Measurements from ENCODE around the gene GATA6. TPM values are rescaled to one million over a fixed set of nuclear protein-coding genes. Genes with fewer than 3 reads are reported as not detected.

The GATA6 gene
- total and polyA plus RNA-seq, 2 experiments from 2014 or later, result 0.08 TPM; not detected in 1

GRCh38 chr18:22145160-22145559 lies 24.2 kb upstream of the GATA6 start (continued):
- TF ChIP-seq CTCF (conservative IDR thresholded peaks at IDR 0.05; ENCODE audit: low read depth in 2 of 2) (no peak), REST (IDR thresholded peaks at IDR 0.05; ENCODE audit: unreplicated experiment) (no peak), ETS1 (IDR thresholded peaks at IDR 0.05) (no peak), JUNB (IDR thresholded peaks at IDR 0.05; ENCODE audit: unreplicated experiment) (no peak)

GRCh38 chr18:22149710-22150109 lies 19.7 kb upstream of the GATA6 start:
- Histone ChIP-seq H3K4me1 (ENCODE audit: insufficient read depth) (no peaks in the 10 kb centered on the region), H3K79me2 (replicated peaks; ENCODE audit: insufficient read depth) (no peaks in the 10 kb centered on the region), H3K9me2 (ENCODE audit: insufficient read depth) (no peaks in the 10 kb centered on the region), H4K20me1 (replicated peaks; ENCODE audit: insufficient read depth) (no peaks in the 10 kb centered on the region; the same call in 1 of the 2 replicates), H3K27ac (ENCODE audit: low read depth) (no peak overlapping the region), H3K36me3 (ENCODE audit: insufficient read depth) (no peaks in the 10 kb centered on the region), H3K4me2 (no peak overlapping the region), H2AFZ (no peak overlapping the region), H3K4me3 (no peak overlapping the region), H3F3A (replicated peaks; ENCODE audit: low read depth) (no peaks in the 10 kb centered on the region), H3K27me3 (ENCODE audit: insufficient read depth) (no peaks in the 10 kb centered on the region)
- no peaks in the 10 kb centered on the region for H3K4me1 Mint-ChIP-seq
- H3K27ac Mint-ChIP-seq, result no peak overlapping the region
- H3K36me3 Mint-ChIP-seq (ENCODE audit: low read depth), result no peaks in the 10 kb centered on the region
- TF ChIP-seq JUNB (IDR thresholded peaks at IDR 0.05; ENCODE audit: unreplicated experiment) (no peak), STAT1 (IDR thresholded peaks at IDR 0.05; ENCODE audit: unreplicated experiment) (no peak), CREB1 (CRISPR knock-in tag; IDR thresholded peaks at IDR 0.05; ENCODE audit: low read depth) (no peak), EZH2phosphoT487 (IDR thresholded peaks at IDR 0.05; ENCODE audit: unreplicated experiment) (no peak), CTCF (conservative IDR thresholded peaks at IDR 0.05; ENCODE audit: low read depth in 2 of 2) (no peak), EZH2 (IDR thresholded peaks at IDR 0.05; ENCODE audit: low read depth, unreplicated experiment) (no peak), ZNF114 (CRISPR knock-in tag; IDR thresholded peaks at IDR 0.05) (no peak), REST (IDR thresholded peaks at IDR 0.05; ENCODE audit: unreplicated experiment) (no peak)
- DNase-seq (ENCODE audit: low spot score), result no peak
- H3K9me3 Mint-ChIP-seq, result no peaks in the 10 kb centered on the region
- H3K4me3 Mint-ChIP-seq, result no peak overlapping the region
- H3K27me3 Mint-ChIP-seq (ENCODE audit: insufficient read depth, low read depth, poor library complexity), result no peaks in the 10 kb centered on the region
- no peak for ATAC-seq
